Astrocyte (in vitro differentiated cells and primary cell): Measurements from ENCODE around the gene ZBTB9.

ENCODE experiments used
- EZH2 ChIP-seq: IDR thresholded peaks from 2 replicates; pipeline ENCODE4 v1.6.1; 2012; ENCODE audit warnings: mild to moderate bottlenecking, low read length, inconsistent platforms; ENCODE audit not compliant: insufficient read depth
- TF ChIP-seq, protein P1 (sequence below): IDR thresholded peaks from 2 replicates; pipeline ENCODE4 v1.5.1; 2011; ENCODE audit warnings: low read depth, mild to moderate bottlenecking, inconsistent platforms, low read length, moderate library complexity; ENCODE audit not compliant: insufficient read depth

DNA sequence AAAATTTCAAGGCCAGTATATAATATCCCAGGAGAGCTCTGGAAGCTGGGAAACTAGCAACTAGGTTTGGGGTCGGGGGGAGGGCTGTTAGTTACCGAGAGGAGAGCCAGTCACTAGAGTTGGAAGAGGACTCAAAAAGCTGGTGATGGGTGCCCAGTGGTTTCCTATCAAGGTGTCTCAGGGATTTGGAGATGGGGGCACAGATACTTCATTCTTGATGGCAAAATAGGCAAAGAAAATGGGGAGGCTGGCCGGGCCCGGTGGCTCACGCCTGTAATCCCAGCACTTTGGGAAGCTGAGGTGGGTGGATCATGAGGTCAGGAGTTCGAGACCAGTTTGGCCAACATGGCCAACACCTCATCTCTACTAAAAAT is 42.8 kb upstream of the ZBTB9 start:
- TF ChIP-seq, protein P1, sequence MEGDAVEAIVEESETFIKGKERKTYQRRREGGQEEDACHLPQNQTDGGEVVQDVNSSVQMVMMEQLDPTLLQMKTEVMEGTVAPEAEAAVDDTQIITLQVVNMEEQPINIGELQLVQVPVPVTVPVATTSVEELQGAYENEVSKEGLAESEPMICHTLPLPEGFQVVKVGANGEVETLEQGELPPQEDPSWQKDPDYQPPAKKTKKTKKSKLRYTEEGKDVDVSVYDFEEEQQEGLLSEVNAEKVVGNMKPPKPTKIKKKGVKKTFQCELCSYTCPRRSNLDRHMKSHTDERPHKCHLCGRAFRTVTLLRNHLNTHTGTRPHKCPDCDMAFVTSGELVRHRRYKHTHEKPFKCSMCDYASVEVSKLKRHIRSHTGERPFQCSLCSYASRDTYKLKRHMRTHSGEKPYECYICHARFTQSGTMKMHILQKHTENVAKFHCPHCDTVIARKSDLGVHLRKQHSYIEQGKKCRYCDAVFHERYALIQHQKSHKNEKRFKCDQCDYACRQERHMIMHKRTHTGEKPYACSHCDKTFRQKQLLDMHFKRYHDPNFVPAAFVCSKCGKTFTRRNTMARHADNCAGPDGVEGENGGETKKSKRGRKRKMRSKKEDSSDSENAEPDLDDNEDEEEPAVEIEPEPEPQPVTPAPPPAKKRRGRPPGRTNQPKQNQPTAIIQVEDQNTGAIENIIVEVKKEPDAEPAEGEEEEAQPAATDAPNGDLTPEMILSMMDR = no peak
- no peak for TF ChIP-seq EZH2
